ENCODE results near the gene EPB41L3.
"Not testable (repeated sequence)": the region's sequence is repeated elsewhere in the genome, so short reads cannot be mapped to it uniquely, and the experiment has no call there.

Gene EPB41L3

DNA sequence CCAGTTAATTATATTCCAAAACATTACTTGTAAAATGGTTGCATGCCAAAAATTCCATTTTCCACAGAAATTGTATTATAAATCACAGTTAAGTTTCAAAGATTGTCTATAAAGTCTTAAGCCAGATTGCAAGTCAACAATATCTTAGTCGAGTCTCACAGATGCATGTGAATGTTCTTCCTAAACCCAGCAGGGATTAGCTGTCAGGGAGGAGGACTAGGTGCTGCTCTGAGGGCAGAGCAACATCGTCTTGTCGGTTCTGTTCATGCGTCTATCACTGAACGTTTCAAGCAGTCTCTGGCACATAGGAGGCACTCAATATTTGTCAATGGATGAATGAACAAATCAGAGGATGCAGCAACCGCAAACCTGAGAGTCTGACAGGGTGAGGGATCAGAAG, 27.0 kb downstream of the EPB41L3 start:
- ATAC-seq: no peak
- TF ChIP-seq ZFP3 (CRISPR knock-in tag; IDR thresholded peaks at IDR 0.05) (no peak), ZNF565 (CRISPR knock-in tag; conservative IDR thresholded peaks at IDR 0.05; ENCODE audit: low read depth) (no peak), OSR1 (CRISPR knock-in tag; IDR thresholded peaks at IDR 0.05) (no peak), PPARA (CRISPR knock-in tag; IDR thresholded peaks at IDR 0.05; ENCODE audit: borderline replicate concordance) (no peak), SNAI2 (CRISPR knock-in tag; IDR thresholded peaks at IDR 0.05) (no peak), ZFP30 (CRISPR knock-in tag; IDR thresholded peaks at IDR 0.05) (no peak), BACH2 (CRISPR knock-in tag; IDR thresholded peaks at IDR 0.05; ENCODE audit: borderline replicate concordance) (no peak), ARNTL (CRISPR knock-in tag; IDR thresholded peaks at IDR 0.05; ENCODE audit: borderline replicate concordance, low read depth) (no peak), RARB (CRISPR knock-in tag; IDR thresholded peaks at IDR 0.05) (no peak), ISL1 (CRISPR knock-in tag; IDR thresholded peaks at IDR 0.05) (no peak)
- TF ChIP-seq, protein P1, sequence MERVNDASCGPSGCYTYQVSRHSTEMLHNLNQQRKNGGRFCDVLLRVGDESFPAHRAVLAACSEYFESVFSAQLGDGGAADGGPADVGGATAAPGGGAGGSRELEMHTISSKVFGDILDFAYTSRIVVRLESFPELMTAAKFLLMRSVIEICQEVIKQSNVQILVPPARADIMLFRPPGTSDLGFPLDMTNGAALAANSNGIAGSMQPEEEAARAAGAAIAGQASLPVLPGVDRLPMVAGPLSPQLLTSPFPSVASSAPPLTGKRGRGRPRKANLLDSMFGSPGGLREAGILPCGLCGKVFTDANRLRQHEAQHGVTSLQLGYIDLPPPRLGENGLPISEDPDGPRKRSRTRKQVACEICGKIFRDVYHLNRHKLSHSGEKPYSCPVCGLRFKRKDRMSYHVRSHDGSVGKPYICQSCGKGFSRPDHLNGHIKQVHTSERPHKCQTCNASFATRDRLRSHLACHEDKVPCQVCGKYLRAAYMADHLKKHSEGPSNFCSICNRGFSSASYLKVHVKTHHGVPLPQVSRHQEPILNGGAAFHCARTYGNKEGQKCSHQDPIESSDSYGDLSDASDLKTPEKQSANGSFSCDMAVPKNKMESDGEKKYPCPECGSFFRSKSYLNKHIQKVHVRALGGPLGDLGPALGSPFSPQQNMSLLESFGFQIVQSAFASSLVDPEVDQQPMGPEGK (CRISPR knock-in tag; IDR thresholded peaks at IDR 0.05; ENCODE audit: borderline replicate concordance): no peak
- TF ChIP-seq, protein P2, sequence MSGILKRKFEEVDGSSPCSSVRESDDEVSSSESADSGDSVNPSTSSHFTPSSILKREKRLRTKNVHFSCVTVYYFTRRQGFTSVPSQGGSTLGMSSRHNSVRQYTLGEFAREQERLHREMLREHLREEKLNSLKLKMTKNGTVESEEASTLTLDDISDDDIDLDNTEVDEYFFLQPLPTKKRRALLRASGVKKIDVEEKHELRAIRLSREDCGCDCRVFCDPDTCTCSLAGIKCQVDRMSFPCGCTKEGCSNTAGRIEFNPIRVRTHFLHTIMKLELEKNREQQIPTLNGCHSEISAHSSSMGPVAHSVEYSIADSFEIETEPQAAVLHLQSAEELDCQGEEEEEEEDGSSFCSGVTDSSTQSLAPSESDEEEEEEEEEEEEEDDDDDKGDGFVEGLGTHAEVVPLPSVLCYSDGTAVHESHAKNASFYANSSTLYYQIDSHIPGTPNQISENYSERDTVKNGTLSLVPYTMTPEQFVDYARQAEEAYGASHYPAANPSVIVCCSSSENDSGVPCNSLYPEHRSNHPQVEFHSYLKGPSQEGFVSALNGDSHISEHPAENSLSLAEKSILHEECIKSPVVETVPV (CRISPR knock-in tag; IDR thresholded peaks at IDR 0.05): no peak

DNA sequence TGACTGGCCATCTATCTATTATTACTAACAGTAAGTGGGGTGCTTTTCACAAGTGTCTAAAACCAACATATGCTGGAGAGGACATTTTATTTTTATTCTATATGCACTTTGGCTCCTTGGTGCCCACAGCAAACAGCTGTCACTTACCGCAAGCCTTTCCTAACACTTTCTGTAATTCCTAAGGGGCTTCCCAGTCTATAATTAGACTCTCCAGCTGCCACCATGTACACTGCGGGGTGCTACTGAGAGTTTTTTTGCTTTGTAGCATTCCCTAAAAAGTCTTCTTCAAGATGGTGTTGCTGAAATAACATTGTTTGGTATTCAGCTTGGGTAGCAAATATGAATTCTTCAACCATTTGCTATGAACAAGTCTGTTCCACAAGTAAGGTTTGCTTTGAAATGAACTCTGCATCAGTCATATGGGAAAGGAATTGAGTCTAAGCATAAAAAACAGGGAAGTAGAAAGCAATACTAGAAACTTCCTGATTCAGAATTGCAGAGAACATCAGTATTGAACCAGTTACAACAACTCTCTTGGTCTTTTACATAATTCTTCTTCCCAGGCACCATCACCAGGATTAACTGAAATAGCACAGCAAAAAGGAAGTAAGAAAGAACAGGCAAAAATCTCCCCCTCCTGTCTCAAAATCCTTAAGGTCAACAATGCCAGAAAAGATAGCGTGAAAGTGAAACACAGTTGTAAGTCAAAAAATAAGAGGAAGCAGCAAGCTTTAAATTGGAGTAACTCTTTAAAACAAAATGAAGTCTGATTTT, 28.6 kb downstream of the EPB41L3 start:
- ATAC-seq: no peak
- no peak for TF ChIP-seq ZNF70 (CRISPR knock-in tag; IDR thresholded peaks at IDR 0.05)
- no peak for TF ChIP-seq SNAI2 (CRISPR knock-in tag; IDR thresholded peaks at IDR 0.05)
- TF ChIP-seq, protein P3, sequence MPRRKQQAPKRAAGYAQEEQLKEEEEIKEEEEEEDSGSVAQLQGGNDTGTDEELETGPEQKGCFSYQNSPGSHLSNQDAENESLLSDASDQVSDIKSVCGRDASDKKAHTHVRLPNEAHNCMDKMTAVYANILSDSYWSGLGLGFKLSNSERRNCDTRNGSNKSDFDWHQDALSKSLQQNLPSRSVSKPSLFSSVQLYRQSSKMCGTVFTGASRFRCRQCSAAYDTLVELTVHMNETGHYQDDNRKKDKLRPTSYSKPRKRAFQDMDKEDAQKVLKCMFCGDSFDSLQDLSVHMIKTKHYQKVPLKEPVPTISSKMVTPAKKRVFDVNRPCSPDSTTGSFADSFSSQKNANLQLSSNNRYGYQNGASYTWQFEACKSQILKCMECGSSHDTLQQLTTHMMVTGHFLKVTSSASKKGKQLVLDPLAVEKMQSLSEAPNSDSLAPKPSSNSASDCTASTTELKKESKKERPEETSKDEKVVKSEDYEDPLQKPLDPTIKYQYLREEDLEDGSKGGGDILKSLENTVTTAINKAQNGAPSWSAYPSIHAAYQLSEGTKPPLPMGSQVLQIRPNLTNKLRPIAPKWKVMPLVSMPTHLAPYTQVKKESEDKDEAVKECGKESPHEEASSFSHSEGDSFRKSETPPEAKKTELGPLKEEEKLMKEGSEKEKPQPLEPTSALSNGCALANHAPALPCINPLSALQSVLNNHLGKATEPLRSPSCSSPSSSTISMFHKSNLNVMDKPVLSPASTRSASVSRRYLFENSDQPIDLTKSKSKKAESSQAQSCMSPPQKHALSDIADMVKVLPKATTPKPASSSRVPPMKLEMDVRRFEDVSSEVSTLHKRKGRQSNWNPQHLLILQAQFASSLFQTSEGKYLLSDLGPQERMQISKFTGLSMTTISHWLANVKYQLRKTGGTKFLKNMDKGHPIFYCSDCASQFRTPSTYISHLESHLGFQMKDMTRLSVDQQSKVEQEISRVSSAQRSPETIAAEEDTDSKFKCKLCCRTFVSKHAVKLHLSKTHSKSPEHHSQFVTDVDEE (CRISPR knock-in tag; IDR thresholded peaks at IDR 0.05): no peak

DNA sequence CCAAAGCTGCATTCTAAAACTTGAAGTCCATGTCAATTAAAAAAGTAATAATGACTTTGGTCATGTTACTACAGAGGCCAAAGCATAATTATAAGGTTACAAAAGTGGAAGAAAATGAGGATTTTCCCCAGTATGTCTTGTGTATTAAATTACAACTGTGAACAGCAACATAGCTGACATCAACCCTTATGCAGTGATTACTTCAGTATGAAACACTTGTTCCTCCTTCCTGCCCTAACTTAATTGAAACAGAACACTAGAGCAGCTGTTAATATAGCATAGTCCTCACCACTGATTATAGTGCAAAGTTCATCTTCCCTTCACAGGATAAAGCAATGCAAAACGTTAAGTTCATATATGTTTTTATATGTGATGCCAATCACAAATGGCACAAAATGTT, 29.9 kb downstream of the EPB41L3 start:
- ATAC-seq: no peak
- TF ChIP-seq ISL1 (CRISPR knock-in tag; IDR thresholded peaks at IDR 0.05) (no peak), ZNF565 (CRISPR knock-in tag; conservative IDR thresholded peaks at IDR 0.05; ENCODE audit: low read depth) (no peak), TOX (CRISPR knock-in tag; IDR thresholded peaks at IDR 0.05; ENCODE audit: borderline replicate concordance) (no peak), ARNTL (CRISPR knock-in tag; IDR thresholded peaks at IDR 0.05; ENCODE audit: borderline replicate concordance, low read depth) (no peak)

DNA sequence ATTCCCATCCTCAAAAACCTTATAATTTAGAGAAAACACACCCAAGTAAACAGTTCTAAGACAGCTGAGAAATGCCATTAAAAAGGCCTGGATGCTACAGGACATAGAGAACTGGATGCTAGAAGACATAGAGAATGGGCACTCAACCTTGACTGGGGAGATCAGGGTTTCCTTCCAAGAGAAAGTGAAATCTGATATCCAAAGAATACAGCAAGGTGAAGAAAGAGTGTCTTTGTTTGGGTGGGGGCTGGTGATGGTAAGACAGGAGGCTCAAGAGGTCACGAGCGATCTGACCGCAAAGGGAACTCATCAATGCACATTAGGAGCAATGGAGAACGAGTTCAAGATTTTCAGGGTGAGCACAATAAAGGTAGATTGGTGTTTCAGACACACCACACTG, 31.6 kb downstream of the EPB41L3 start:
- TF ChIP-seq BACH2 (CRISPR knock-in tag; IDR thresholded peaks at IDR 0.05; ENCODE audit: borderline replicate concordance): no peak
- TF ChIP-seq ZNF8 (CRISPR knock-in tag; IDR thresholded peaks at IDR 0.05): no peak
- no peak for TF ChIP-seq PPARA (CRISPR knock-in tag; IDR thresholded peaks at IDR 0.05; ENCODE audit: borderline replicate concordance)
- no peak for TF ChIP-seq ESRRG (CRISPR knock-in tag; IDR thresholded peaks at IDR 0.05)
- no peak for TF ChIP-seq GLIS3 (CRISPR knock-in tag; IDR thresholded peaks at IDR 0.05)
- no peak for TF ChIP-seq RARB (CRISPR knock-in tag; IDR thresholded peaks at IDR 0.05)
- TF ChIP-seq TOX (CRISPR knock-in tag; IDR thresholded peaks at IDR 0.05; ENCODE audit: borderline replicate concordance): no peak
- TF ChIP-seq TCF4 (CRISPR knock-in tag; IDR thresholded peaks at IDR 0.05; ENCODE audit: borderline replicate concordance): no peak
- TF ChIP-seq, protein P1 (CRISPR knock-in tag; IDR thresholded peaks at IDR 0.05; ENCODE audit: borderline replicate concordance): no peak
- ATAC-seq: no peak

DNA sequence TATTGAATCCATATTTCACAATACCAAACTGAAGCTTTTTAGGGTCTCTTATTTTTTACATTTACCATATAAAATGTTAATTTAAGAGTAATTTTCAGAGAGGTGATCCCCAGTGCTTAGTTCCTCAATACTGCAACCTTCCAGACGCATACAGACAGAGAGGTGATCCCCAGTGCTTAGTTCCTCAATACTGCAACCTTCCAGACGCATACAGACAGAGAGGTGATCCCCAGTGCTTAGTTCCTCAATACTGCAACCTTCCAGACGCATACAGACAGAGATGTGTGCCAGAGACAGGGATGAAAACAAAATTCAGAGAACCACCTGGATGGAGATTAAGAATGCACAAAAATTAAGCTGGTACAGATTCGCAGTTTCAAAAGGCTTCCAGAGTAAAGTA, 32.3 kb downstream of the EPB41L3 start:
- not testable (repeated sequence) for ATAC-seq
